Skeletal muscle tissue (tissue), 4 donors: ENCODE data around the gene SMIM21. TPM values are rescaled to one million over a fixed set of nuclear protein-coding genes. Genes with fewer than 3 reads are reported as not detected.

Experiments
- H3K27ac ChIP-seq: one replicate; pipeline ENCODE4 v1.7.0; 2013; ENCODE audit warnings: mild to moderate bottlenecking, low read depth, low read length, inconsistent platforms
- H3K27me3 ChIP-seq, 3 donors: one replicate each; pipeline ENCODE4 v1.7.0; 2013; ENCODE audit warnings: low read length in 3 of 3; ENCODE audit not compliant: control insufficient read depth in 3 of 3, insufficient read depth in 3 of 3
- H3K36me3 ChIP-seq, 3 donors: one replicate each; pipeline ENCODE4 v1.7.0; 2013; ENCODE audit warnings: low read length in 3 of 3; ENCODE audit not compliant: control insufficient read depth in 3 of 3, insufficient read depth in 3 of 3
- H3K4me1 ChIP-seq, 3 donors: one replicate each; pipeline ENCODE4 v1.7.0; 2013; ENCODE audit warnings: low read length in 3 of 3, mild to moderate bottlenecking in 3 of 3; ENCODE audit not compliant: control insufficient read depth in 3 of 3, insufficient read depth in 3 of 3
- H3K4me3 ChIP-seq, 3 donors: one replicate each; pipeline ENCODE4 v1.7.0; 2013; ENCODE audit warnings: low read length in 3 of 3
- H3K9ac ChIP-seq, 3 donors: one replicate each; pipeline ENCODE4 v1.7.0; 2013; ENCODE audit warnings: low read length in 3 of 3, mild to moderate bottlenecking in 3 of 3, moderate library complexity in 2 of 3, low read depth in 1 of 3
- H3K9me3 ChIP-seq, 3 donors: one replicate each; pipeline ENCODE4 v1.7.0; 2013; ENCODE audit warnings: low read length in 3 of 3; ENCODE audit not compliant: control insufficient read depth in 3 of 3
- total RNA-seq: library from RNA; depleted of rRNA; stranded (reverse); fragments of >200 nt; gene quantifications from one replicate; pipeline ENCODE4 v1.2.3, GENCODE V29; 2014
- donor health status: Osteomylitis.

Gene SMIM21
- total RNA-seq, 1 donor from 2014 or later: not detected

DNA sequence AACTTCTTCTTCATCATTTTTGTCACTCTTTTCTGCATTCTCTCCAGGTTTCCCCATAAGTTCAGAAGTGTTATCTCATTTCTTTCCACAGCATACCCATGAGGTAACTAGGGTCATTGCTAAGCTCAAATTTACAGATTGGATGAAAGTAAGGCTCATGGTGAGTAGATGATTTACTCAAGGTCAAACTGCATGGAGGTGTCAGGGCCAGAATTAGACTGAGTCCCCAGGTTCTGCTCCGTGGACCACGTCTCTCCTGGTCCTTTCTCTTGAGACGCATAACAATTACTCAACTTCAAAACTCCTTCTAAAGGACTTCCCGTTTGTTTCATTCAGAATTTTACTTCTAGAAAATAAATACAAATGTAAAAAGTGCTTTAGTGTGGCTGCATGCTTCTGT is 43.4 kb downstream of the SMIM21 start:
- no peaks in the 10 kb centered on the region for H3K36me3 ChIP-seq
- H3K4me3 ChIP-seq: no peak overlapping the region
- no peak overlapping the region for H3K9ac ChIP-seq
- H3K27ac ChIP-seq: no peak overlapping the region
- no peaks in the 10 kb centered on the region for H3K4me1 ChIP-seq
- no peaks in the 10 kb centered on the region for H3K9me3 ChIP-seq
- peaks cover 0 to 2% (median 0%) of the 10 kb centered on the region in 3 donors for H3K27me3 ChIP-seq

DNA sequence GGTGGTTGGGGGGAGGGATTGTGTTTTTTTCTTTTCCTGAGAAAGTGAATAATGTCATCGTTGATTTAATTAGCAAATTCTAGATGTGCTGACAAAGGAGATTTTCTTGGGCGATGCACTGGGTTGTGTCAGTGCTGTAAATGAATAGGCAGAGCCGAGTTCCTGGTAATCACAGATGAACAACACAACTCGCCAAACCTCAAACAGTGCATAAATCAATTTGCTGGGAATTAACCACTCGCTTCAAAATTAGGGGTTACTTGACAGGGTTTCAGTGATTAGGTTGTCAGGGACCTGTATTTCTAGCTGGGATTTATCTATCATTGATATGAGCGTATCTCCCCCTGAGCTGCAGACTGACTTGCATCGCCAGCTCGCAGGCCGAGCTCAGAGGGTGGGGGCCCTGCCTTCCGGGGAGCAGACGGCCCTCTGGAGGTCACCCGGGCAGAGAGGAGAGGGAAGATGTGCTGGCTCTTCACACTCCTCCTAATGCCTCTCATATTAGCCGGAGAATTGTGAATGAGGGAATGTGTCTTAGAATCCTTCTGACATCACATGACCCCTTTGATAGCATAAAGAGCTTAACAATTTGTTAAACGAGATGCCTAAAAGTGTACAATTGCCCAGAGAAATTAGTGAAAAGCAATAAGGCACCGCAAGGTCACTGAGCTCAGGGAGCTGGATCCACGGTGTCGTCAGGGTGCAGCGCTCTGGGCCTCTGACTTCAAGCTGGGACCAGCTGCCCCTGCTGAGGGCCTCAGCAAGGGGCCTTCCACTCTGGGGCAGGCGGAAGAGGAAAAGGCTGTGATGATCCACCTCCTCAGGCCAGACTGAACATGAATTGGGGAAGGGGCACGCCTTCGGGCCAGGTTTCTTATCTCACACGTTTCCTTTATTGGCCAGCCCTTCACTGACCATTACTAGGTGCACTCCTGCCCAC is 48.9 kb downstream of the SMIM21 start:
- Histone ChIP-seq H3K27me3 (no peaks in the 10 kb centered on the region), H3K27ac (no peak overlapping the region), H3K4me3 (no peak overlapping the region), H3K4me1 (no peaks in the 10 kb centered on the region), H3K36me3 (no peaks in the 10 kb centered on the region), H3K9ac (no peak overlapping the region), H3K9me3 (no peaks in the 10 kb centered on the region)

DNA sequence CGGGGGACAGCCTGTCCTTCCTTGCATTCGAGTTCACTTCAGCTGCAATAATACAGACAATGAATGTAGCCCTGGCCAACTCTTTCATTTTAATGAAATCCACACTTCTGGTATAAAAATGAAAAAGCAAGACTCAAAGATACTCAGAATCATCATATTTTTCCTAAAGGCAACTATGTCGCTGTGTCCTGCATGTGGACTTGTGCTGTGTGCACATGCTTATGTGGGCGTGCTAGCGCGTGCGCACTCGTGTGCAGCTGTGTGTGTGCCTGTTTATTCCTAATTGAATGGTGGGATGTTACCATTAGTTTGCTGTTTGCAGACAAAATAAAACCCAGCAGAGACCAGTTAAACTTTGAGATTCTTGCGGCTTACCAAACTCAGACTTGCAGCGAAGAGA is 49.6 kb downstream of the SMIM21 start:
- peaks cover 0 to 1% (median under 1%) of the 10 kb centered on the region in 3 donors for H3K9me3 ChIP-seq
- no peak overlapping the region for H3K27ac ChIP-seq
- H3K4me1 ChIP-seq: no peaks in the 10 kb centered on the region
- H3K36me3 ChIP-seq: no peaks in the 10 kb centered on the region
- no peak overlapping the region for H3K4me3 ChIP-seq
- H3K9ac ChIP-seq: no peak overlapping the region
- H3K27me3 ChIP-seq: no peaks in the 10 kb centered on the region

DNA sequence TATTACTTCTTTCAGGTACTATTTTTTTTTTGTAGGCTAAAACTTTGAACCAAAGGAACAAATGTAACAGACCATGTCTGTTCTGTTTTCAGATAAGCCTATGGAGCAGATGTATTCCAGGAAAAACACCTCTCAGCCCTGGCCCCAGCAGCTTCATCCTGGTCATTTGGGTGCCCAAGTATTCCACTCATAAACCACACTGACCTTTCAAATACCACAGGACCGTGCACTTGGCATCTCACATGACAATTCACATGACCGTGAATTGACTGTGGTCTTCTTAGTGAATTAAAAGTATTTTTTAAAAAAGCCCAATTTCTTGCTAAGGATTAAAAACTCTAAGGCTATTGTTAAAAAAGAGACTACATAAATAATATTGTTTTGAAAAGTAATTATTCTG is 50.2 kb downstream of the SMIM21 start:
- Histone ChIP-seq H3K9ac (no peak overlapping the region), H3K27me3 (no peaks in the 10 kb centered on the region)

DNA sequence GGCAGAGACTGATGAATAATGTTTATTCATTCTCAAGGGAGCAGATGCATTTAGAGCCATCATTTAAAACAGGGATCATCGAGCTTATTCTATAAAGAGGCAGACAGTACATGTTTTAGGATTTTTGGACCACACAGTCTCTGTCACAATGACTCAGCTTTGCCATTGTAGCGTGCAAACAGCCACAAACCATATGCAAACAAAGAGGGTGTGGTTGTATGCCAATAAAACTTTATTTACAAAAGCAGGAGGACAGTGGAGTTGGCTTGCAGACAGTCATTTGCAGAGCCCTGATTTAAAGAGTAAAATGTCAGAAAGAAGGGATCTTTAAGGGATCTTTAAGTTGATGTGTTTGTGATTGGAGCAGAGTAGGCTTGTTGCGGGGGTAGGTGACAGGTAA is 51.5 kb downstream of the SMIM21 start:
- H3K9me3 ChIP-seq: peaks cover 0 to 3% (median 3%) of the 10 kb centered on the region in 3 donors
- no peaks in the 10 kb centered on the region for H3K4me1 ChIP-seq
- H3K9ac ChIP-seq: no peak overlapping the region
- H3K27ac ChIP-seq: no peak overlapping the region
- no peak overlapping the region for H3K4me3 ChIP-seq
- no peaks in the 10 kb centered on the region for H3K36me3 ChIP-seq
- H3K27me3 ChIP-seq: peaks cover 0 to 5% (median 3%) of the 10 kb centered on the region in 3 donors

More for the DNA sequence above, 50.2 kb downstream of the SMIM21 start:
- Histone ChIP-seq H3K27ac (no peak overlapping the region), H3K36me3 (no peaks in the 10 kb centered on the region), H3K4me3 (no peak overlapping the region), H3K9me3 (peaks cover 0 to 3% (median 3%) of the 10 kb centered on the region in 3 donors), H3K4me1 (no peaks in the 10 kb centered on the region)

DNA sequence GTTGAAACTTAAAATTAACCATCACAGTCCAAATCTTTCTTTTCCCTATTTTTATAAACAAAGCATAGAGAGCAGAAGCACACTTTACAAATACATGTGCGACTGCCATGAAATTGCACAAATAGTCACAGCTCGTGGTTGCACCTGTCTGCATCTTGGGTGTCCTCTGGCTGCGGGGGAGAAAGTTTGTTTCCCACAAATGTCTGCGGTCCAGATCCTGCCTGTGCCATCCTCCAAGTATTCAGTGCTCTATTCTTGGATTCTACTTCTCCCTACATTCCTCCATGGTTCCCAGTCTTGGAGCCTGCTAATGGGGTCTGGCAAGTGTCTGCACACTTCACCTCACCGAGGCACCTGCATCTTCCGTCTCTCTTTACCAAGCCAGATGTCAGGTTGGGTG is 52.2 kb downstream of the SMIM21 start:
- H3K27me3 ChIP-seq: peaks cover 0 to 8% (median 5%) of the 10 kb centered on the region in 3 donors
- no peaks in the 10 kb centered on the region for H3K36me3 ChIP-seq
- H3K27ac ChIP-seq: no peak overlapping the region
- H3K9me3 ChIP-seq: peaks cover 0 to 3% (median 3%) of the 10 kb centered on the region in 3 donors
- no peak overlapping the region for H3K4me3 ChIP-seq
- no peak overlapping the region for H3K9ac ChIP-seq
- H3K4me1 ChIP-seq: no peaks in the 10 kb centered on the region

DNA sequence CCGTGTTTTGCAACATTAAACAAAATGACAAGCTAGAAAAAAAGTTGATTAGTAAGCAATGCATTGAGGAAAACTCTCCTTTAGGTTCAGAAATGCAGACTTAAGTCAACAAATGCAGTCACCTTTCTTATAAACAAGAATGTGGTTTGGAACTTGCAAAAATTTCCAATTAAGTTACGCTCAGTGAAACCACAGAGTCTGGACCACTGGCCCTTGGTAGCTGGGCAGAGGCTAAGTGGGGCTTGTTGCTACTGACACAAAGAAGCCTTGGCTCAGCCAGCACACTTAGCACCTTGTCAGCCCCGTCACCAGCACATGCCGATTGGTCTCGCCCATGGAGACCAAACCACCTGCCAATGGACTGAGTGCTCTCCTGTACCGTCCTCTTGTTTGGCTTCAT is 53.0 kb downstream of the SMIM21 start:
- H3K4me3 ChIP-seq: no peak overlapping the region
- H3K36me3 ChIP-seq: no peaks in the 10 kb centered on the region
- H3K4me1 ChIP-seq: no peaks in the 10 kb centered on the region
- peaks cover 0 to 3% (median 3%) of the 10 kb centered on the region in 3 donors for H3K9me3 ChIP-seq
- peaks cover 0 to 8% (median 5%) of the 10 kb centered on the region in 3 donors for H3K27me3 ChIP-seq
- no peak overlapping the region for H3K9ac ChIP-seq
- no peak overlapping the region for H3K27ac ChIP-seq

DNA sequence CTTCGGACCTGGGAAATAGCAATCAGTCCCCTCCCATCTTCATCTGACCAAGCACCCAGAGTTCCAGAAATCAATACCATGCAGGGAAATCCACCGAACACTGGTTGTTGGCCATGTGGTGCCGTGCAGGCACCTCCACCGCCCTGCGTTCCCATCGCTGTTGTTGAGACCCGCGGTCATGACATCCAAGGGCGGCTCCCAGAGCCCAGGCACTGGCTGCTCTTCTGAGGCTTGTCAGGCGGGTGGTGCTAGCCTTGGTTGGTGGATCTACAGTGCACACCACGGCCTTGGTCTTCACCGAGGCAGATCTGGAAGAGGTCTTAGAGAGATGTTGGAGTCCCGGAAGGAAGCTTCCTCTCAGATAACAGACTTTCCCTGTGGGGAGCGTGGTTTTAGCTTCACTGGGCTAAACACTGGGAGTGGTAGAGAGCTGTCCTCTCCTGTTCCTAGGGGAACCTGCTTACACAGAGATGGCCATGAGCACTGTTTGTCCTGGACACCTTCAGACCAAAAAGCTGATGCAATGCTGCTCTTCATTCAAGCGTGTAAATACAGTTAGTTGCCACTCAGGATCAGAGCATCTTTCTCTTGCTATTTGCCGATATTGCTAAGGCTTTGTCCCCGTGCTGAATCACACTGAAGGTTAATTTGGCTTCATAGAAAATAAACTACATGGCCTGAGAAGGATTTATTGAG is 58.3 kb downstream of the SMIM21 start:
- H3K27me3 ChIP-seq: peaks cover 3 to 10% (median 8%) of the 10 kb centered on the region in 3 donors
- H3K4me1 ChIP-seq: no peaks in the 10 kb centered on the region
- H3K36me3 ChIP-seq: no peaks in the 10 kb centered on the region
- H3K27ac ChIP-seq: no peak overlapping the region
- H3K9ac ChIP-seq: no peak overlapping the region
- H3K9me3 ChIP-seq: peaks cover 0 to 3% (median 3%) of the 10 kb centered on the region in 3 donors
- H3K4me3 ChIP-seq: no peak overlapping the region

DNA sequence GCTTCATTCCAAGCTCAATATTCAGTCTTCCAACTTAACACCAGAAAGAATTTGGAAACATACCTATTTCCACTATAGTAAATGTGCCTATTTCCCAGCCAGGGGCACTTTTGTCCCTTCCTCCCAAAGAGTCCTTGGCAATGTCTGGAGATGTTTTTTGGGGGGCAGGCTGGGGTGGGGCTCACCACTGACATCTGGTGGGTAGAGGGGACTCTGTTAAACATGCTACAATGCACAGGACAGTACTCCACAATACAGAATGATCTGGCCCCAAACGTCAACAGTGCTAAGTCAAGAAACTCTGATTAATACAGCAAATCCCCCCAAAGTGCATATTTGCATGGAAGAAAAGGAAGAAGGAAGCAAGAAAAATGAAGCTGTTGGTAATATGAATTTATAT is 61.7 kb downstream of the SMIM21 start:
- H3K9me3 ChIP-seq: no peaks in the 10 kb centered on the region
- H3K9ac ChIP-seq: no peak overlapping the region
- peaks cover 13 to 15% (median 15%) of the 10 kb centered on the region in 3 donors for H3K27me3 ChIP-seq
- no peaks in the 10 kb centered on the region for H3K36me3 ChIP-seq
- no peak overlapping the region for H3K27ac ChIP-seq
- H3K4me3 ChIP-seq: no peak overlapping the region
- no peaks in the 10 kb centered on the region for H3K4me1 ChIP-seq

DNA sequence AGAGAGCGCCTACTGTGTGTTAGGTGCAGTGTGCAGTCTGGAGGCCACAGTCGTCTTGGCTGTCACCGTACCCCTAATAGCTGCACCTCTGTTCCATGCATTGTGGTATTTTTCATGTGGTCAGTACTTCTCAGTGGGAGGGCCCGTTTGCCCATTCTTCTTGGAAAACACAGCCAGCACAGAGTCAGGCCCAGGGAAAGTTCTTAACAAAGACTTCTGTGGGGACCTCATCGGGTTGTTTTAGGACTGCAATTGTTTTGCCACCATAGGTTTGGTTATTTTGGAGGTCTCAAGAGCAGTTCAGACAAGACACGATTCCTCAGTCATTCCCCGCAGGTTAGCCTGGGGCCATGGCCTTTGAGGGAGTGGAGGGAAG is 62.3 kb downstream of the SMIM21 start:
- Histone ChIP-seq H3K27me3 (peaks cover 15 to 21% (median 21%) of the 10 kb centered on the region in 3 donors), H3K4me3 (no peak overlapping the region), H3K36me3 (no peaks in the 10 kb centered on the region), H3K4me1 (no peaks in the 10 kb centered on the region), H3K9ac (no peak overlapping the region), H3K9me3 (no peaks in the 10 kb centered on the region), H3K27ac (no peak overlapping the region)
